Measurements from ENCODE around the gene TEDC2. TPM values are rescaled to one million over a fixed set of nuclear protein-coding genes. Genes with fewer than 3 reads are reported as not detected.

Gene TEDC2
- total RNA-seq, 2 experiments from 2014 or later = 23.2 to 30.7 TPM

DNA sequence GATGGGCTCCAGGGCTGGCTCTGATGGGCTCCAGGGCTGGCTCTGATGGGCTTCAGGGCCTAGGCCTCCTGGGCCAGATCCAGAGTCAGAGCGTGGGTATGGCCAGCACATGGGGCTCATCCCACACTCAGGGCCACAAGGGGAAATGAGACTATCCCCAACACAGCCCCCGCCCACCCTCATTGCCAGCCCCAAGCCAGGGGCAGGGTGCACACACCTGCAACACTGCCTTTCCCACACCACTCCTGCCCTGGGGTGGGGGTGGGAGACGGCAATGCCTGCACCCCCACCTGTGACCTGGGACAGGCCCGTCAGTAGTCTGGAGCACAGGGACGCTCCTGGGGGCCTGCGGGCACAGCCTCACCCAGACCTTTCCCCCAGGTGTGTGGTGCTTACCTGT is 39.5 kb downstream of the TEDC2 start:
- Mint-ChIP-seq H3K4me3 (no peak overlapping the region), H3K9me3 (no peaks in the 10 kb centered on the region), H3K36me3 (ENCODE audit: low read depth) (peaks cover 5% of the 10 kb centered on the region), H3K27ac (no peak overlapping the region), H3K27me3 (no peaks in the 10 kb centered on the region), H3K4me1 (ENCODE audit: low read depth) (no peaks in the 10 kb centered on the region)
- TF ChIP-seq CTCF (IDR thresholded peaks at IDR 0.05) = no peak
- ATAC-seq (no peak), DNase-seq (no peak)
- intact Hi-C loops (cut with micrococcal nuclease) = no loop called here
- ChIA-PET POLR2A (no interaction called here), CTCF (no interaction called here)

DNA sequence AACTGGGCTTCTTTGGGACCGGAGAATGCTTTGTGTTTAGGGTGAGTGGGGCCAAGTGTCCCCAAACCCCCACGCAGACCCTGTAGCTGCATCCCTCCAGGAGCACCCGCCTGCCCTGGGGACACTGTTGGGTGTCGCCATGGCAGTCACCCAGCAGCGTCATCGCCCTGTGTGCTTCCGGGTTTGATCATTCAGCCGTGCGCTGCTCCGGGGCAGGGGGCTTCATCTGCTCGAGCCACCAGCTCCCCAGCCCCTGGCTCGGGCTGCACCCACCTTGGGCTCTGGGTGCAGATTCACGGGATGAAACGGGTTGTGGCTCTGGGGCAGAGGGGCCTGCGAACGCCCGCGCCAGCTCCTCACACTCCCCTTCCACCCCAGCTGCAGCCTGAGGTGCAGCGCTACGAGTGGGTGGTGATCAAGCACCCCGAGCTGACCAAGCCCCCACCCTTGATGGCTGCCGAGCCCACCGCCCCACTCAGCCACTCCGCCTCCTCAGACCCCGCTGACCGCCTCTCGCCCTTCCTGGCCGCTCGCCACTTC is 40.1 kb downstream of the TEDC2 start:
- Mint-ChIP-seq H3K9me3 (no peaks in the 10 kb centered on the region), H3K4me3 (no peak overlapping the region), H3K36me3 (ENCODE audit: low read depth) (peaks cover 5% of the 10 kb centered on the region), H3K4me1 (ENCODE audit: low read depth) (no peaks in the 10 kb centered on the region), H3K27me3 (no peaks in the 10 kb centered on the region), H3K27ac (no peak overlapping the region)
- ATAC-seq (no peak), DNase-seq (no peak)
- TF ChIP-seq CTCF (IDR thresholded peaks at IDR 0.05) = no peak
- ChIA-PET CTCF (interaction anchor here (1.1 to 2.0 kb wide), 4 partner anchors 14 to 81 kb away, joined by 3 to 10 read pairs (median 6); no protein-coding TSS in a partner anchor), POLR2A (no interaction called here)
- intact Hi-C loops (cut with micrococcal nuclease) = loop anchor here (10.0 kb wide), 1 partner anchor 65 kb away; no protein-coding TSS in a partner anchor

- ATAC-seq = no peak
- CTCF ChIA-PET = interaction anchor here (0.6 to 2.0 kb wide), 17 partner anchors 9 to 306 kb away, joined by 3 to 10 read pairs (median 4); partner anchors contain the start of genes AMDHD2, CCNF and TEDC2
- intact Hi-C loops (cut with micrococcal nuclease) = loop anchor here (10.0 kb wide), 1 partner anchor 66 kb away; no protein-coding TSS in a partner anchor
Measured at GRCh38 chr16:2500430-2500917, 40.6 kb downstream of the TEDC2 start.

DNA sequence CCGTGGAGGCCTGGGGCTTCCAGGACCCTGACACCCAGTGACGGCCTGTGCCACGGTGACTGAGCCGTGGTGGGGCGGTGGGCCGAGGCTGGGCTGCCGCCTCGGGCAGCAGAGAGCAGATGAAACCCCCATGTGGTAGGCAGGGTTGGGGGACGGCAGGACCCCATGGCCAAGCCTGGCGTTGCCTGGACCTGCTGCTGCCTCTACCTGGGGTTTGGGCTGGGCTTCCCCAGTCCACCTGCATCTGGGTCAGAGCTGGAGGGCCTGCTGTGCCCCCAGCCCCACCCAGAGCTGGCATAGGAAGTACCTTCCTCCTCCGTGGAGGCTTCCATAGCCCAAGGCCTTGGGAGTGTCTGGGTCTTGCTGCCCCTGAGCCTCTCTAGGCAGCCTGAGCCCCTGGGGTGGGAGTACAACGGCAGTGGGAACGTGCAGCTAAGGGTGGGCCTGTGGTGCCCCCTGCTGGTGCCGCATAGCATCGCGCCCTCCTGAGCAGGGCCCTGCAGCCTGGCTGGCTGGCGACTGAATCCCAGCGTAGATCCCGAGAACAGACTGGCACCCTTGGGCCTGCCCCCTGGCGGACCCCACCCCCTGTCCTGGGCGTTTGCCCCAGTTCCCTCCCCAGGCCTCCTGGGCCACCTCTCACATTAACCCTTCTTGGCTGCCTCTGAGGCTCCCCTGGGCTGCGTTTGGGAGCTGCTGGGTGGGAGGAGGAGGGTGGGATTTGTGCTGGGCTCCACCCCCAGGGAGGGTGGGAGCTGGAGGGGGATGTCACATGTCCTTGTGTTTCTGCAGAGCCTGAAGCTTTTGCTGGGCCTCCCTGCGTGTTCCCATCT is 41.2 kb downstream of the TEDC2 start:
- no peak overlapping the region for H3K27ac Mint-ChIP-seq
- H3K9me3 Mint-ChIP-seq = no peaks in the 10 kb centered on the region
- ChIA-PET CTCF (interaction anchor here (0.6 to 2.0 kb wide), 25 partner anchors 10 to 307 kb away, joined by 3 to 10 read pairs (median 4); partner anchors contain the start of genes ABCA3, AMDHD2, ATP6V0C and CCNF), POLR2A (interaction anchor here (1.0 kb wide), 1 partner anchor 12 kb away, joined by 4 read pairs; the partner anchor contains the start of gene ATP6V0C)
- H3K4me3 Mint-ChIP-seq = no peak overlapping the region
- peaks cover 5% of the 10 kb centered on the region for H3K36me3 Mint-ChIP-seq (ENCODE audit: low read depth)
- H3K27me3 Mint-ChIP-seq = no peaks in the 10 kb centered on the region
- intact Hi-C loops (cut with micrococcal nuclease) = loop anchor here (10.0 kb wide), 1 partner anchor 66 kb away; no protein-coding TSS in a partner anchor
- peak; percentile 99 for ATAC-seq
- peak; percentile 89 for TF ChIP-seq CTCF (IDR thresholded peaks at IDR 0.05)
- H3K4me1 Mint-ChIP-seq (ENCODE audit: low read depth) = no peaks in the 10 kb centered on the region
- DNase-seq = peak; percentile 87

More at GRCh38 chr16:2500430-2500917, 40.6 kb downstream of the TEDC2 start:
- DNase-seq = no peak
- H3K27me3 Mint-ChIP-seq = no peaks in the 10 kb centered on the region
- no peak overlapping the region for H3K27ac Mint-ChIP-seq
- H3K36me3 Mint-ChIP-seq (ENCODE audit: low read depth) = peaks cover 5% of the 10 kb centered on the region
- H3K4me1 Mint-ChIP-seq (ENCODE audit: low read depth) = no peaks in the 10 kb centered on the region
- POLR2A ChIA-PET = no interaction called here
- H3K4me3 Mint-ChIP-seq = no peak overlapping the region
- H3K9me3 Mint-ChIP-seq = no peaks in the 10 kb centered on the region
- TF ChIP-seq CTCF (IDR thresholded peaks at IDR 0.05) = no peak
